Osteoblast (primary cell): ENCODE measurements around the gene PABPC1L2A. TPM values are rescaled to one million over a fixed set of nuclear protein-coding genes. Genes with fewer than 3 reads are reported as not detected.
"Not testable (repeated sequence)": the region's sequence is repeated elsewhere in the genome, so short reads cannot be mapped to it uniquely, and the experiment has no call there.

Experiments
- DNase-seq: peaks from one replicate; pipeline ENCODE4 v3.0.0; 2011; ENCODE audit warnings: low spot score, mixed read lengths; ENCODE audit not compliant: insufficient read length; ENCODE audit errors: missing footprints
- H2AFZ ChIP-seq: 2 replicates; pipeline ENCODE4 v1.6.0; 2011; ENCODE audit warnings: mild to moderate bottlenecking, low read length
- H3K27ac ChIP-seq: 2 replicates; pipeline ENCODE4 v1.5.1; 2011; ENCODE audit warnings: mild to moderate bottlenecking, low read depth, low read length, moderate library complexity
- H3K27me3 ChIP-seq: 2 replicates; pipeline ENCODE4 v1.6.0; 2012; ENCODE audit warnings: mild to moderate bottlenecking, control low read depth, inconsistent platforms, low read length, moderate library complexity; ENCODE audit not compliant: insufficient read depth
- H3K36me3 ChIP-seq: 2 replicates; pipeline ENCODE4 v1.5.1; 2011; ENCODE audit warnings: mild to moderate bottlenecking, low read length, control low read depth, moderate library complexity; ENCODE audit not compliant: insufficient read depth
- H3K4me1 ChIP-seq: 2 replicates; pipeline ENCODE4 v1.5.1; 2011; ENCODE audit warnings: mild to moderate bottlenecking, low read length, control low read depth, moderate library complexity; ENCODE audit not compliant: insufficient read depth
- H3K4me2 ChIP-seq: 2 replicates; pipeline ENCODE4 v1.6.0; 2011; ENCODE audit warnings: mild to moderate bottlenecking, low read length; ENCODE audit not compliant: insufficient read depth
- H3K4me3 ChIP-seq: fragments of 200-600 bp; sonication (generic); 3 replicates; pipeline ENCODE4 v1.5.1; 2012; ENCODE audit warnings: mild to moderate bottlenecking, low read length, inconsistent platforms; ENCODE audit not compliant: insufficient read depth
- H3K79me2 ChIP-seq: 2 replicates; pipeline ENCODE4 v1.6.0; 2012; ENCODE audit warnings: mild to moderate bottlenecking, low read length, control low read depth, inconsistent platforms; ENCODE audit not compliant: insufficient read depth
- H3K9me3 ChIP-seq: 2 replicates; pipeline ENCODE4 v1.5.1; 2011; ENCODE audit warnings: low read depth, low read length, control low read depth
- H4K20me1 ChIP-seq: 2 replicates; pipeline ENCODE4 v1.6.0; 2012; ENCODE audit warnings: mild to moderate bottlenecking, low read length, control low read depth; ENCODE audit not compliant: insufficient read depth
- CTCF ChIP-seq: IDR thresholded peaks from 2 replicates; pipeline ENCODE4 v1.5.1; 2011; ENCODE audit warnings: mild to moderate bottlenecking, low read depth, low read length, moderate library complexity; ENCODE audit errors: extremely low read depth
- total RNA-seq: library from RNA; depleted of rRNA; stranded (reverse); fragments of >200 nt; gene quantifications from 2 replicates; pipeline ENCODE4 v1.2.3, GENCODE V29; 2012

PABPC1L2A gene
- total RNA-seq, 1 donor: not detected

- TF ChIP-seq CTCF: no peak
- H3K9me3 ChIP-seq: no peaks in the 10 kb centered on the region
- no peaks in the 10 kb centered on the region for H4K20me1 ChIP-seq
- H2AFZ ChIP-seq: no peak overlapping the region
- no peaks in the 10 kb centered on the region for H3K4me1 ChIP-seq
- H3K4me2 ChIP-seq: no peak overlapping the region
- H3K36me3 ChIP-seq: no peaks in the 10 kb centered on the region
- no peak overlapping the region for H3K4me3 ChIP-seq
- H3K27ac ChIP-seq: no peak overlapping the region
- H3K79me2 ChIP-seq: no peaks in the 10 kb centered on the region
- H3K27me3 ChIP-seq: peaks cover 11% of the 10 kb centered on the region
- DNase-seq: no peak
Measured at GRCh38 chrX:73076838-73077237, 2.5 kb downstream of the PABPC1L2A start.

- no peak overlapping the region for H3K27ac ChIP-seq
- no peak overlapping the region for H2AFZ ChIP-seq
- H4K20me1 ChIP-seq: no peaks in the 10 kb centered on the region
- H3K4me1 ChIP-seq: no peaks in the 10 kb centered on the region
- TF ChIP-seq CTCF: no peak
- no peaks in the 10 kb centered on the region for H3K79me2 ChIP-seq
- H3K4me3 ChIP-seq: no peak overlapping the region
- H3K27me3 ChIP-seq: no peaks in the 10 kb centered on the region
- H3K4me2 ChIP-seq: no peak overlapping the region
- no peaks in the 10 kb centered on the region for H3K9me3 ChIP-seq
- no peak for DNase-seq
- no peaks in the 10 kb centered on the region for H3K36me3 ChIP-seq
Measured at GRCh38 chrX:73069365-73070035, 9.8 kb downstream of the PABPC1L2A start.

GRCh38 chrX:73068467-73069364 is 10.6 kb downstream of the PABPC1L2A start:
- Histone ChIP-seq H3K27me3 (no peaks in the 10 kb centered on the region), H3K27ac (no peak overlapping the region), H4K20me1 (no peaks in the 10 kb centered on the region), H2AFZ (no peak overlapping the region), H3K4me2 (no peak overlapping the region), H3K9me3 (no peaks in the 10 kb centered on the region), H3K4me3 (no peak overlapping the region), H3K4me1 (no peaks in the 10 kb centered on the region), H3K79me2 (no peaks in the 10 kb centered on the region), H3K36me3 (no peaks in the 10 kb centered on the region)
- no peak for DNase-seq
- no peak for TF ChIP-seq CTCF

GRCh38 chrX:73067761-73068466 is 11.4 kb downstream of the PABPC1L2A start:
- not testable (repeated sequence) for H2AFZ ChIP-seq, H3K79me2 ChIP-seq, H3K4me2 ChIP-seq, H3K4me1 ChIP-seq, H3K9me3 ChIP-seq, H3K4me3 ChIP-seq, H4K20me1 ChIP-seq, H3K27me3 ChIP-seq, DNase-seq, H3K36me3 ChIP-seq, H3K27ac ChIP-seq
